H1 (cell line): ENCODE results near the gene NME9. TPM values are rescaled to one million over a fixed set of nuclear protein-coding genes. Genes with fewer than 3 reads are reported as not detected.

Source experiments
- SP1 ChIP-seq: IDR thresholded peaks from 2 replicates; pipeline ENCODE4 v1.6.1; 2011; ENCODE audit warnings: low read depth, low read length
- polyA plus RNA-seq, 7 experiments: library from polyadenylated mRNA; depleted of rRNA in 3 of 7; stranded (reverse) in 5 of 7; unstranded in 2 of 7; fragments of >200 nt in 5 of 7; fragments of 200-250 nt in 2 of 7; gene quantifications; 1 replicate in 5 of 7; 2 replicates in 1 of 7; 4 replicates in 1 of 7; pipeline versions ENCODE4 v1.2.1 to v1.2.3, GENCODE V29; 2011 to 2013; ENCODE audit warnings: missing spikeins in 2 of 7, mixed read lengths in 2 of 7
- total RNA-seq: library from RNA; stranded (reverse); fragmentation: NEBNext Ultra II Directional; extraction: Animal tissue kit (Norgen Biotek cat#: 25700); gene quantifications from 2 replicates; pipeline ENCODE4 v1.2.1, GENCODE V29; 2021

NME9 gene
- total and polyA plus RNA-seq, 2 of the 8 experiments (the other 6 are each of a cell fraction or from before 2014, with no cell fraction given): 0.11 TPM; not detected in 1

- TF ChIP-seq SP1: no peak
- TF ChIP-seq, all 59 proteins: peak for 0
Measured at GRCh38 chr3:138297876-138298275, 31.8 kb downstream of the NME9 start (continued).
